Left cardiac atrium (tissue), 4 donors: ENCODE data around the gene TMED8. TPM values are rescaled to one million over a fixed set of nuclear protein-coding genes. Genes with fewer than 3 reads are reported as not detected.
"Not testable (repeated sequence)": the region's sequence is repeated elsewhere in the genome, so short reads cannot be mapped to it uniquely, and the experiment has no call there.

Experiments
- ATAC-seq, 2 donors: fragments of 200-7000 bp; cut with Tn5 transposase; one replicate each; pipeline ENCODE4 v1.9.1; 2020; ENCODE audit warnings: mild to moderate bottlenecking in 2 of 2, moderate library complexity in 2 of 2
- DNase-seq: peaks from one replicate; pipeline ENCODE4 v3.0.0-alpha.2; 2020
- intact Hi-C, 2 donors: fragments of 100-400 bp; cut with DNase I; formaldehyde crosslinking; loops; one replicate each; pipeline versions ENCODE4 v1.14.1 to v1.15.1; 2022 to 2023
- long read RNA-seq: library from polyadenylated mRNA; unstranded; transcript quantifications from one replicate; pipeline ENCODE4 v2.0.0, GENCODE V29; 2021
- total RNA-seq, 2 donors: library from RNA; stranded (reverse); fragmentation: NEBNext Ultra II Directional; extraction: Animal tissue kit (Norgen Biotek cat#: 25700); gene quantifications; one replicate each; pipeline ENCODE4 v1.2.1, GENCODE V29; 2021
- donor health status: DM: no; HTN: yes; CAD: no.
- donor health status: DM: no; HTN: yes; CAD: no; lungs with severe emphysema.
- donor health status: DM: yes; HTN: yes; CAD: no.
- donor health status: Dilated cardiomyopathy.

Gene TMED8, protein sequence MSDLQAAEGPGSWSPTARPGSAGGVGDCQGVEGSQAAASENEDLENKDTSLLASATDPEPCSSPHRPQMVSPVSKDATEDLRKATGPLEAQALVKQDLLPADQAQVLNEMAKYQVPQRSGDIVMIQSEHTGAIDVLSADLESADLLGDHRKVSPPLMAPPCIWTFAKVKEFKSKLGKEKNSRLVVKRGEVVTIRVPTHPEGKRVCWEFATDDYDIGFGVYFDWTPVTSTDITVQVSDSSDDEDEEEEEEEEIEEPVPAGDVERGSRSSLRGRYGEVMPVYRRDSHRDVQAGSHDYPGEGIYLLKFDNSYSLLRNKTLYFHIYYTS
- 1 to 10 TPM; 5.9 to 6.7 TPM for total RNA-seq
- long read RNA-seq, partial matches to known transcripts = 0 of 6 reads
- long read RNA-seq, other reads (novel, unspliced or antisense) = 6 of 6 reads

DNA sequence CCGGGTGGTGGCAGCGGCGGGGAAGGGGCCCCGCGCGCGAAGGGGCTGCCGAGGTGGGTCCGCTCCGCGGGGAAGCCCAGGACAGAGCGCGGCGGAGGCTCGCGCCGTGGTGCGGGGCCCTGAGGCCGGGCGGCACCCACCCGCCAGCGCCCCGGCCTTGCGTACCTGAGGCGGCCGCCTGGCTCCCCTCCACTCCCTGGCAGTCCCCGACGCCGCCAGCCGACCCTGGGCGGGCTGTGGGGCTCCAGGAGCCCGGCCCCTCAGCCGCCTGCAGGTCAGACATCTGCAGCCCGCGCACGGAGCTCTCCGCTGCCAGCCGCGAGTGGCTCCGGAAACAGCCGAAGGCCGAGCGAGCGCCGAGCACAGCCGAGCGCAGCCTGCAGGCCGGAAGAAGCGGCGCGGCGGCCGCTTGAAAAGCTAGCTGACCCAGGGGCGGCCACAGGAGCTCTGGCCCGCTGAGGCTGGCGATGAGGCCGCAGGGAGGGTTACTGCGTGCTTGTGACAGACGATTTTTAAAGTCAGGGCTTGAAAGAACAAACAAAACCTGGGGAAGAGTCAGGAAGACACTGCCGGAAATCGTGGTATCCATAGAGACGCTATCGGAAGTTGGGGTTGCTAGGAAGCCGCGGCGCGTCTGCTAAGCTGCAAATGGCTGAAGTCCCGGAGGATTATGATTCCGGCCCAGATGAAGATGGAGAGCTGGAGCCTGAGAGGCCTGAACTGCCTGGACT lies at the start of gene TMED8, which contains the start of gene SAMD15:
Gene TMED8, minus strand, starts transcription at position 324 of the 731 bp plus-strand sequence. Its CDS starts 41 bp downstream, at position 283.
Gene SAMD15, plus strand, starts transcription at position 609 of the 731 bp plus-strand sequence. Its CDS starts 40 bp downstream, at position 649.
- intact Hi-C loops = loop anchor here in 1 of 2 donors (2.0 kb wide), 1 partner anchor 56 kb away; the partner anchor contains the start of genes GSTZ1 and POMT2
- peak; percentile 99 for ATAC-seq

DNA sequence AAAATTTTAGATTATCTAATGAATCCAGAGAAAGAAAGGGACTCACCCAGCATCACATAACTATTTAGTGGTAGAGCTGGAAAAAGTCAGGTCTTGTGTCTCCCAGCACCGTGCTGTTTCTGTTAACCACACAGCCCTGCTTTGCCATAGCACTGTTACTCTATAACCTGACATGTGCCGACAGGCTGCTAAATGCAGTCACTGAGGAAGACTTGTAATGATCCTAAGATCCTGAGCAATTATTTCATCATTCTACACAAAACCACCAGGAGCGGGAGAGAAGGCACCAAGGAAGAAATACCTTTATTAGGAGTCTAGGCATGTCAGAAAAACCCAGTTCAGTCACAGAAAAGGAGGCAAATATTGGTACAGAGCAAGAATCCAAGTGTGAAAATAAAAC lies 49.5 kb upstream of the TMED8 start:
- no peak for DNase-seq
- intact Hi-C loops = no loop called here
- no peak for ATAC-seq

More for the DNA sequence above, at the start of gene TMED8, which contains the start of gene SAMD15:
- DNase-seq = peak; percentile 88

DNA sequence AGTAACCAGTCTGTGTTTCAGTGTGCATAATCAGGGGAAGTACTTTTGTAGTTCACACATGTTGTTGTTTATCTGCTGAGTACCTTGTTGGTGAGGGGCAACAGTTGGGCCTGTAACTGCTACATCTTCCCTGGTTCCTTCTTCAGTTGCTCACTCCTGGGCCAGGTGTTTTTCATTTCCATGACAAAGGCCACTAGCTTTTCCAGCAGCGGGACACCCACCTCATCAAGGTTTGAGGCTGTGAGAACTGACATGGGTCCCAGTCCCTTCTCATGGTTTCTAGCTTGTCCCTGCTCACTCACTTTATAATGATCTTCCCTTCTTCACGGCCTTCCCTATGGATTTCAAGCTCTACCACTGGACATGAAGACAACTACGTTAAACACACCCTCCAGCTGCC lies 48.0 kb upstream of the TMED8 start:
- ATAC-seq (no peak), DNase-seq (no peak)
- intact Hi-C loops = no loop called here

DNA sequence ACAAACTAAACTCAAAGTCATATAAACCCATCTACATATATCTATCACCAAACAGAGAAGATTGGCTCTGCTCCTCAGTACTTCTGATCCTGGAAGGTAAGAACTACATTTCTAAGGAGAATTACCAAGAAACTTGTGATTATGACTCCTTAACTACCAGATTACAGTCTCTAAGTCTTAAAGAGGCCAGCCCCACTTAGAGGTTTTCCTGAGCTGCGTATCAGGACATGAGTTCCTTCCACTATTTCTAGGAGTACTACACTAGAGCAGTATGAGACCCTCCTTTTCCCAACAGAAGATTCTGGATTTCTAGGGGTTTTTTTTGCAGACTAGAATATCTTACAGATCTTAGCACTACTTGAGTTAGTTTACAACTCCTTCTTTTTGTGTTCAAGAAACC lies 46.5 kb upstream of the TMED8 start, which contains the start of gene NOXRED1:
Gene NOXRED1, minus strand, starts transcription at position 101 of the 400 bp plus-strand sequence. CDS start 634 bp downstream, outside the sequence.
- no peak for DNase-seq
- intact Hi-C loops = no loop called here
- ATAC-seq = no peak

DNA sequence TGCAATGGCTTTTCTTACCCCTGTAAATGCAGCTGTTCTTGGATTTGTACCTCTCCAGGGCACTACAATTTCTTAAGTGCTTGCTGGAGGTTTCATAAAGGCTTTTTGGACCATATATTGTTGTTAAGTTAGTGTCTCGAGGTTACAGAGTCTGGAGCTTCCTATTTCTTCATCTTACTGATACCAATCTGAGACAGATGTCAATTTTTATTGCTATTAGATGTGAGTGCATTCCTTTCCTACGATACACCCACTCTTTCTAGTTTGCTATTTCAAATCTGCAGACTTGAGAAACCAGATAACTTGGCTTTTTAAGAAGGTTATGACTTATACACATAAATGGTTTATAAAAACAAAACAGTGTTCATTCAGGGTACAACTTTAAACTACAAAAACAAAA lies 44.3 kb upstream of the TMED8 start:
- DNase-seq (no peak), ATAC-seq (no peak)
- intact Hi-C loops = no loop called here

DNA sequence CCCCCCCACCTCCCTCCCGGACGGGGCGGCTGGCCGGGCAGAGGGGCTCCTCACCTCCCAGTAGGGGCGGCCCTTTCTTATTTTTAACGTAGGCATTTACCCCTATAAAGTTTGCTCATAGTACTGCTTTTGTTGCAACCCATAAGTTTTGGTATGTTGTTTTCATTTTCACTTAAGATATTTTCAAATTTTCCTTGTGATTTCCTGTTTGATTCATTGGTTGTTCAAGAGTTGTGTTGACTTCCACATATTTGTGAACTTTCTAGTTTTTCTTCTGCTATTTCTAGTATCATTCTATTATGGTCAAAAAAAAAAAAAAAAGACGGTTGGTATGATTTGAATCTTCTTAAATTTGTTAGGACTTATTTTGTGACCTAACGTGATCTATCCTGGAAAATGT lies 39.9 kb upstream of the TMED8 start:
- DNase-seq = no peak
- no peak for ATAC-seq
- intact Hi-C loops = no loop called here

DNA sequence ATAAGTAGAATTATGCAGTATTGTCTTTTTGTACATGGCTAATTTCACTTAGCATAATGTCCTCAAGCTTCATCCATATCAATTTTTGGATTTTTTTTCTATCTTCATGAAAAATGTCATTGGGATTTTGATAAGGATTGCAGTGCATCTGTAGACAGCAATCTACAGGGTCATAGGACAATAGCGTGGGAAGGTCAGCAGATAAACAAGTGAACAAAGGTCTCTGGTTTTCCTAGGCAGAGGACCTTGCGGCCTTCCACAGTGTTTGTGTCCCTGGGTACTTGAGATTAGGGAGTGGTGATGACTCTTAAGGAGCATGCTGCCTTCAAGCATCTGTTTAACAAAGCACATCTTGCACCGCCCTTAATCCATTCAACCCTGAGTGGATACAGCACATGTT lies 39.2 kb upstream of the TMED8 start:
- DNase-seq, ATAC-seq, intact Hi-C loops: not testable (repeated sequence)

DNA sequence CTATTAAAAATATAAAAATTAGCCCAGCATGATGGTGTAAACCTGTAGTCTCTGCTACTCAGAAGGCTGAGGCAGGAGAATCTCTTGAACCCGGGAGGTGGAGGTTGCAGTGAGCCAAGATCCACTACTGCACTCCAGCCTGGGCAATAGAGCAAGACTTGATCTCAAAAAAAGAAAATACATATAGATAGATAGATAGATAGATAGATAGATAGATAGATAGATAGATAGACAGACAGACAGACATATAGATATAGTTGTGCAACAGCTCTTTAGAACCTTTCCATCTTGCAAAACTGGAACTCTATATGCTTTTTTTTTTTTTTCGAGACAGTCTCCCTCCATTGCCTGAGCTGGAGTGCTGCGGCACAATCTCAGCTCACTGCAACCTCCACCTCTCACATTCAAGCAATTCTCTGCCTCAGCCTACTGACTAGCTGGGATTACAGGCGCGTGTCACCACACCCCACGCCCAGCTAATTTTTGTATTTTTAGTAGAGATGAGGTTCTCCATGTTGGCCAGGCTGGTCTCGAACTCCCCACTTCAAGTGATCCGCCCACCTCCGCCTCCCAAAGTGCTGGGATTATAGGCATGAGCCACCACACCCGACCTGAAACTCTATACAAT lies 38.6 kb upstream of the TMED8 start:
- ATAC-seq, intact Hi-C loops: not testable (repeated sequence)

DNA sequence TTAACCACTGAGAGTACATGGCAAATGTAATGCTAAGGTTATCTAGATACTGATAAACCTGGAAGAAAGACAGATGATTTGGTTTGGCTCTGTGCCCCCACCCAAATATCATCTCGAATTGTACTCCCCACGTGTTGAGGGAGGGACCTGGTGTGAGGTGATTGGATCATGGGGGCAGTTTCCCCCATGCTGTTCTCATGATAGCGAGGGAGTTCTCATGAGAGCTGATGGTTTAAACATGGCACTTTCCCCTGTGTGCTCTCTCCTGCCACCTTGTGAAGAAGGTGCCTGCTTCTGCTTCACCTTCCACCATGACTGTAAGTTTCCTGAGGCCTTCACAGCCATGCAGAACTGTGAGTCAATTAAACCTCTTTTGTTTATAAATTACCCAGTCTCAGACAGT lies 32.2 kb upstream of the TMED8 start:
- intact Hi-C loops = loop anchor here in 1 of 2 donors (10.0 kb wide), 1 partner anchor 284 kb away; no protein-coding TSS in a partner anchor
- no peak for DNase-seq
- ATAC-seq = peak in 1 of 2 donors; percentile 23

More for the DNA sequence above, 38.6 kb upstream of the TMED8 start:
- not testable (repeated sequence) for DNase-seq

DNA sequence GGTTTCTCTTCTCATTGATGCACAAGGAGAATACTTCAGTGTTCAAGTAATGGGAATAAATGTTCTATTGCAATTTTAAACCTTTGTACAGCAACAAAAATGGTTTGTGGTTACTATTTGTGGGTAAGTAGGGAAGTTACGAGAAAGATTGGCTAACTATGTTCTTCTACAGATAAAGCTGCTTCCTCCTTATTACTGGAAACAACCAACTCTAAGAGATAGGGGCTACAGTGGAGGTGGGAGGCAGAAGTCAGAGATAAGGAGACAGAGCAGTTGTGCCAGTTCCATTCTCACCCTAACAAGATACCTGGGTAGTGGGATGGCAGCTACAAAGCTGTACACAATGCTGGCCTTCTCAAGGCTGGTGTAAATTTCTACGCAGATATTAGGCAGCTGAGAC lies 30.3 kb upstream of the TMED8 start:
- peak; percentile 44 to 56 for ATAC-seq
- DNase-seq = no peak
- intact Hi-C loops = loop anchor here in 1 of 2 donors (10.0 kb wide), 1 partner anchor 282 kb away; no protein-coding TSS in a partner anchor

DNA sequence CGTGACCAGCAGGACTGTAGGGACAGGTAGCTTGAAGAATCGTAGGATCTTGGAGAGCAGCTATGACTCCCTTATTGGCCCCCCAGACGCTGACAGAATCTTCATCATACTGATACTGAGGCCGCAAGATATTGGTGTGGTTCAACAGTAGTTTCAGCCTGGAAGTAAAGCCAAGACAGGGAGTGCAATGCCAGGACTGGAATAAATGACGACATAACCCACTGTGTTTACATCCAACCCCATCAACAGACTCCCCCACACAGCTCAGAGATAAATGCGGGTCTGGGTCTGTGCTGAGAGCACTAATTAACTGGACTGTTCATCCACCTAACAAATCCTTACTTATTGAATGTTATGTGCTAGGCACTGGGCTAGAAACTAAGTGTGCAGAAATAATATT lies 29.8 kb upstream of the TMED8 start:
- ATAC-seq (peak; percentile 41 to 81), DNase-seq (no peak)
- intact Hi-C loops = loop anchor here in 1 of 2 donors (10.0 kb wide), 1 partner anchor 282 kb away; no protein-coding TSS in a partner anchor

DNA sequence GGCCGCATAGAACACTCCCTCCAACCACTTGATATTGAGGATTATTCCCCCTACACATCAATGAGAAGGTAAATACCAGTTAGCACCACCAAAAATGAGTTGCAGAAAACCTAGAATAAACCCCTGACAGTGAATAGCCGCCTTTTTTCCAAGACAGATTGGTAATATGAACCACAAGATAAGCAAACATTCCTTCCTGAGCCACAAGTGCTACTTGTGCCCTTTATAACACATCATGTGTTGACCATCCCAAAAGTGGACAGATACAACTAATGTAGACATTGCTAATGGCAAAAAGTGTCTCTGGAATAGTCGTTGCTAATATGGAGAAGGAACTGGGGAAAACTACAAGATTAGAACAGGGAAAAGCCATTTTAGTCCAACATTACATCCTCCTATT lies 29.2 kb upstream of the TMED8 start:
- intact Hi-C loops = loop anchor here in 1 of 2 donors (10.0 kb wide), 1 partner anchor 281 kb away; no protein-coding TSS in a partner anchor
- no peak for ATAC-seq
- DNase-seq = no peak

DNA sequence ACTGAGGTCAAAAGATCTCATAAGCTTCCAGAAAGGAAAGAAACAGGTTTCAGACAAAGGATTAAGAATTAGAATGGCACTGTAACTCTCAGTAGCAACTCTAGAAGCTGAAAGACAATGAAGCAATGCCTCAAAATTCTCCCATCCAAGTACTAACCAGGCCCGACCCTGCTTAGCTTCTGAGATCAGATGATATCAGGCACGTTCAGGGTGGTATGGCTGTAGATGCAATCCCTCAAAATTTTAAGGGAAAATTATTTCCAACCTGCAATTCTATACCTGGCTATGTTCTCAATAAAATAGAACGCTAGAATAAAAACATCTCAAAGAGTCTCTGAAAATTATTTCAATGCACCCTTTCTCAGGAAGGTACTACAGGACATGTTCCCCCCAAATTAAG lies 26.9 kb upstream of the TMED8 start:
- ATAC-seq (no peak), DNase-seq (no peak)
- intact Hi-C loops = loop anchor here in 1 of 2 donors (10.0 kb wide), 1 partner anchor 279 kb away; no protein-coding TSS in a partner anchor

DNA sequence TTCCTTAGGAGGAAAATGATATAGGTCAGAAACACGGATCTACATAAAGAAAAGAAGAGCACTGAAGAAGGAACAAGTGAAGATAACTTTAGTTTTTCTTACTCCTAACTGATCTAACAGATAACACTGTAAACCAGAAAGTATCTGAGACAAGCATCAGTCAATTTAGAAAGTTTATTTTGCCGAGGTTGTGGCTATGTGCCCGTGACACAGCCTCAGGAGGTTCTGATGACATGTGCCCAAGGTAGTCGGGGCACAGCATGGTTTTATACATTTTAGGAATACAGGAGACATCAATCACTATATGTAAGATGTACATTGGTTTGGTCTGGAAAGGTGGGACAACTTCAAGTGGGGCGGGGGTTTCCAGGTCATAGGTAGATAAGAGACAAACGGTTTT lies 23.3 kb upstream of the TMED8 start:
- intact Hi-C loops = loop anchor here in 1 of 2 donors (10.0 kb wide), 1 partner anchor 275 kb away; no protein-coding TSS in a partner anchor
- ATAC-seq = no peak
- DNase-seq = no peak

DNA sequence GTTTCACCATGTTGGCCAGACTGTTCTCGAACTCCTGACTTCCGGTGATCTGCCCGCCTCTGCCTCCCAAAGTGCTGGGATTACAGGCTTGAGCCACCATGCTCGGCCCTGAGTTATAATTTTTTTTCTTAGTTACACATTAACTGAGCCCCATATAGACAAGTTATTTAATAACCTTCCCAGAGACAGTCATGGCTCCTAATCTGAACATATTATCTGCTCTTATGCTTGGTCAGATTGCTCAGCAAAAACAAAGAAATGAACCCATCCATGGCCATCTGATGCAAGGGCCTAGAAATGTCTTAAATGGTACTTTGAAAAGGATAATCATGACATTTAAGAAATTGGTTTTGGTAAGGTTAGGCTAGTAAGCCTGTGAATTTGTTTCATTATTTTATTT lies 13.3 kb upstream of the TMED8 start:
- intact Hi-C loops = no loop called here
- ATAC-seq (no peak), DNase-seq (no peak)

DNA sequence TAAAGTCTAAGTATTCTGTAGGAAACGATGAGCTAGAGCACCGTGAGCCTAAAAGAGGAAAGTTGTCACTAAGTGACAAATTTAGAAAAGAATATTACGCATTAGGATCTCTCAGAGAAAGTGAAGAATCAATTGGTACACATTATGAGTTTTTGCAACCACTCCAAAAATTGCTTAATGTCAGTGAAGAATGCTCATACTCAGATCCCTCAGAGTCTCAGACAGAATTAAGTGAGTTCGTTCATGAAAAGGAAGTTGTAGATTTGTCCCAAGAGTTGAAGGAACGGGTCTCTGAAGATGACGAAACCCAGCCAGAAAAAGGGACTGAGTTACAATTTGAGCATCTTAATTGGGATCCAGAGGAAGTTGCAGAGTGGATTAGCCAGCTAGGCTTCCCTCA lies 1.8 kb upstream of the TMED8 start:
- intact Hi-C loops = no loop called here
- ATAC-seq (no peak), DNase-seq (no peak)

DNA sequence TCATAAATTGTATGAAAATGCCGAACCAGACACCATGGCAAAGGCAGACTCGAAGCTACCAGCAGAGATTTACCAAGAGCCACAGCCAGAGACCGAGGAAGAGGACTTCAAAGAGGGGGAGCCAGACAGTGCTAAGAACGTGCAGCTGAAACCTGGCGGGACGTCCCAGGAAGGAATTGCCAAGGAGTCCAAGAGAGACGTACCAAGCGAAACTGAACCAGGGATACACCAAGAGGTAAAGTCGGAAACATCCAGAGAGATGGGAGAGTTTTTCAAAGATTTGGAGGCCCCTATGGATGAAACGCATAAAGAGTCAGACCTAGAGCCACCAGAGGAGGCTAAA lies 579 bp upstream of the TMED8 start:
- intact Hi-C loops = loop anchor here in 1 of 2 donors (2.0 kb wide), 1 partner anchor 57 kb away; the partner anchor contains the start of genes GSTZ1 and POMT2
- DNase-seq (no peak), ATAC-seq (no peak)

DNA sequence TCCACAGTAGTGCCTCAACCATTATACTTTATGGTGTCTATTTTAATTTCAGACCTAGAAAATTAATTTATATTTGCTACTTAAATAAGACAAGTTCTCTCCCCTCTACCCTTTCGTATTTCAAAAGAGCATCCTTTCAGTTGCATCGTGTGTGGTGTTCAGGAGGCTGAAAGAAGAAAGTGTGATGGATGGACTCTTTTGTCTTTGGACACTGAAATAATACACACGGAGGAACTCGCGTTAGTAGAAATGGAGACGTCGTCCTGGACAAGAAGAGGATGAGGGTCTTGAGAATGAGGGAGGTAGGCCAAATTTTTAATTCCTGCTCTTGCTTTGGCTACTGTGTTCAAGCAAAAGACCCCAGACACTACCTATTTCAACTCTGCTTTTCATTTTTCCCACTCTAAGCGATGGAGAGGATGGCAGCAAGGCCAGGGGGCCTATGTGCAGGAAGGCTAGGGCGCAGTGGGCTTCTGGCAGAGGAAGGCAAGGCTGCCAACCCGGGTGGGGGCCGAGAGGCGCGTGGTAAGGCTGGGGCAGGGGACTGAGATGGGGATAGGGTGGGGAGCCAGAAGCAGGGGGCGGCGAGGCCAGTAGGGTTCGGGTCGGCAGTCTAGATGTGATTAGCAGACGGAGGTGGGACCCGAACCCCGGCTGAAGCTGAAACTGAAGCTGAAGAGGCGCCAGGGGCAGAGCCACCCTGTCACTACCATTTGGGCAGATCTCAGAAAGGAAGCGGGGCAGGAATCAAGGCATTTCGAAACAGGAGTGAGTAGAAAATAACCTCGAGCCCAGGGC lies 722 bp downstream of the TMED8 start:
- intact Hi-C loops = loop anchor here in 1 of 2 donors (2.0 kb wide), 1 partner anchor 55 kb away; the partner anchor contains the start of genes GSTZ1 and POMT2
- peak; percentile 17 to 31 for ATAC-seq
- peak; percentile 22 for DNase-seq
